Fibroblast of villous mesenchyme (primary cell): Measurements from ENCODE around the gene SULF2. TPM values are rescaled to one million over a fixed set of nuclear protein-coding genes. Genes with fewer than 3 reads are reported as not detected.

Experiments used
- DNase-seq: peaks from one replicate; pipeline ENCODE4 v3.0.0-alpha.2; 2010; ENCODE audit warnings: low read depth
- H3K4me3 ChIP-seq: 2 replicates; pipeline ENCODE4 v1.5.1; 2011; ENCODE audit warnings: low read depth, mild to moderate bottlenecking, low read length
- CTCF ChIP-seq: IDR thresholded peaks from 2 replicates; pipeline ENCODE4 v1.5.1; 2012; ENCODE audit warnings: low read depth, mild to moderate bottlenecking, low read length; ENCODE audit not compliant: insufficient read depth
- total RNA-seq: library from RNA; depleted of rRNA; stranded (reverse); fragments of >200 nt; gene quantifications from 2 replicates; pipeline ENCODE4 v1.2.3, GENCODE V29; 2012

SULF2 gene
- total RNA-seq, 1 donor = 3.5 TPM

GRCh38 chr20:47668313-47669151, 116.7 kb downstream of the SULF2 start:
- no peak for DNase-seq
- TF ChIP-seq CTCF = no peak
- H3K4me3 ChIP-seq = no peak overlapping the region

GRCh38 chr20:47667531-47668312, 117.6 kb downstream of the SULF2 start:
- no peak for TF ChIP-seq CTCF
- no peak for DNase-seq
- H3K4me3 ChIP-seq = no peak overlapping the region

GRCh38 chr20:47667086-47667485, 118.2 kb downstream of the SULF2 start:
- no peak overlapping the region for H3K4me3 ChIP-seq
- no peak for TF ChIP-seq CTCF
- DNase-seq = no peak

- no peak for DNase-seq
Observed at GRCh38 chr20:47666304-47666703, 119.0 kb downstream of the SULF2 start.

GRCh38 chr20:47665221-47665991, 119.9 kb downstream of the SULF2 start:
- no peak for DNase-seq
- no peak overlapping the region for H3K4me3 ChIP-seq
- no peak for TF ChIP-seq CTCF

More at GRCh38 chr20:47666304-47666703, 119.0 kb downstream of the SULF2 start:
- no peak overlapping the region for H3K4me3 ChIP-seq
- no peak for TF ChIP-seq CTCF

- no peak overlapping the region for H3K4me3 ChIP-seq
- TF ChIP-seq CTCF = no peak
- DNase-seq = no peak
Observed at GRCh38 chr20:47664744-47665143, 120.5 kb downstream of the SULF2 start.
